ENCODE measurements around the gene OXLD1. TPM values are rescaled to one million over a fixed set of nuclear protein-coding genes. Genes with fewer than 3 reads are reported as not detected.

OXLD1 gene
- polyA plus RNA-seq, 1 donor, result 20.9 TPM

Other genes with a start within 250 kb of the OXLD1 start
- gene ACTG1, start 153.8 kb downstream of the OXLD1 start, polyA plus RNA-seq, result 2,245 TPM
- gene FSCN2, start 138.2 kb downstream of the OXLD1 start, polyA plus RNA-seq, result 1.5 TPM
- 26.9 TPM for gene FAAP100, start 114.3 kb downstream of the OXLD1 start, polyA plus RNA-seq
- gene NPLOC4, start 29.5 kb downstream of the OXLD1 start, polyA plus RNA-seq, result 47.8 TPM
- 1.2 TPM for gene TSPAN10, start 29.4 kb downstream of the OXLD1 start, polyA plus RNA-seq
- 2.6 TPM for gene PDE6G, start 10.1 kb downstream of the OXLD1 start, polyA plus RNA-seq
- 19.5 TPM for gene CCDC137, start 132 bp upstream of the OXLD1 start, polyA plus RNA-seq
- 44.8 TPM for gene ARL16, start 17.2 kb upstream of the OXLD1 start, polyA plus RNA-seq
- 84.8 TPM for gene HGS, start 17.4 kb upstream of the OXLD1 start, polyA plus RNA-seq
- 52.4 TPM for gene MRPL12, start 36.8 kb upstream of the OXLD1 start, polyA plus RNA-seq
- gene SLC25A10, start 45.7 kb upstream of the OXLD1 start, polyA plus RNA-seq, result 42.2 TPM
- gene GCGR, start 137.5 kb upstream of the OXLD1 start, polyA plus RNA-seq, result 2.5 TPM
- 60.9 TPM for gene MCRIP1, start 166.7 kb upstream of the OXLD1 start, polyA plus RNA-seq
- 0.21 TPM for gene PPP1R27, start 168.4 kb upstream of the OXLD1 start, polyA plus RNA-seq
- 737 TPM for gene P4HB, start 193.9 kb upstream of the OXLD1 start, polyA plus RNA-seq
- gene ARHGDIA, start 204.7 kb upstream of the OXLD1 start, polyA plus RNA-seq, result 203 TPM
- 59.0 TPM for gene ALYREF, start 225.0 kb upstream of the OXLD1 start, polyA plus RNA-seq
- gene ANAPC11, start 225.1 kb upstream of the OXLD1 start, polyA plus RNA-seq, result 79.6 TPM
- gene NPB, start 235.6 kb upstream of the OXLD1 start, polyA plus RNA-seq, result 0.39 TPM
- gene PCYT2, start 244.8 kb upstream of the OXLD1 start, polyA plus RNA-seq, result 33.8 TPM